Liver (tissue), 9 donors: ENCODE measurements around the gene MAP2K4. TPM values are rescaled to one million over a fixed set of nuclear protein-coding genes. Genes with fewer than 3 reads are reported as not detected.

Experiments
- DNase-seq: peaks from one replicate; pipeline ENCODE4 v3.0.0-alpha.2; 2017; ENCODE audit warnings: low spot score
- H3K27ac ChIP-seq, 2 donors: one replicate each; pipeline ENCODE4 v1.7.0; 2013; ENCODE audit warnings: inconsistent platforms in 2 of 2, low read length in 2 of 2, control low read depth in 1 of 2, low read depth in 1 of 2, mild to moderate bottlenecking in 1 of 2
- H3K27me3 ChIP-seq, 4 donors: one replicate each; pipeline versions ENCODE4 v1.6.1 to v1.7.0; 2013; ENCODE audit warnings: low read length in 3 of 4, inconsistent platforms in 1 of 4, mild to moderate bottlenecking in 1 of 4, moderate library complexity in 1 of 4; ENCODE audit not compliant: control insufficient read depth in 4 of 4, insufficient read depth in 4 of 4
- H3K36me3 ChIP-seq, 4 donors: one replicate each; pipeline versions ENCODE4 v1.6.1 to v1.7.0; 2013; ENCODE audit warnings: low read length in 3 of 4, mild to moderate bottlenecking in 3 of 4, low read depth in 1 of 4, moderate library complexity in 1 of 4; ENCODE audit not compliant: control insufficient read depth in 4 of 4, insufficient read depth in 3 of 4
- H3K4me1 ChIP-seq, 4 donors: one replicate each; pipeline versions ENCODE4 v1.6.1 to v1.7.0; 2013; ENCODE audit warnings: low read length in 3 of 4, mild to moderate bottlenecking in 3 of 4, moderate library complexity in 1 of 4; ENCODE audit not compliant: control insufficient read depth in 4 of 4, insufficient read depth in 4 of 4
- H3K4me3 ChIP-seq, 3 donors: one replicate each; pipeline versions ENCODE4 v1.6.1 to v1.7.0; 2013; ENCODE audit warnings: low read length in 3 of 3, control low read depth in 1 of 3, low read depth in 1 of 3, mild to moderate bottlenecking in 1 of 3
- H3K9ac ChIP-seq, 2 donors: one replicate each; pipeline ENCODE4 v1.7.0; 2013; ENCODE audit warnings: low read length in 2 of 2, mild to moderate bottlenecking in 2 of 2, moderate library complexity in 2 of 2, control low read depth in 1 of 2, low read depth in 1 of 2
- H3K9me3 ChIP-seq, 4 donors: one replicate each; pipeline versions ENCODE4 v1.6.1 to v1.7.0; 2013; ENCODE audit warnings: low read length in 3 of 4; ENCODE audit not compliant: control insufficient read depth in 4 of 4
- EGR1 ChIP-seq, 2 donors: IDR thresholded peaks; 2 replicates each; pipeline ENCODE4 v1.6.1; 2016 to 2018; ENCODE audit warnings: antibody characterized with exemption in 2 of 2, low read depth in 2 of 2
- FOXA1 ChIP-seq: IDR thresholded peaks from 2 replicates; pipeline ENCODE4 v1.6.1; 2016; ENCODE audit warnings: antibody characterized with exemption
- FOXA2 ChIP-seq: IDR thresholded peaks from 2 replicates; pipeline ENCODE4 v1.6.1; 2016; ENCODE audit warnings: antibody characterized with exemption
- GABPA ChIP-seq, 2 donors: IDR thresholded peaks in 1 of 2; conservative IDR thresholded peaks in 1 of 2; 2 replicates each; pipeline ENCODE4 v1.6.1; 2016; ENCODE audit warnings: antibody characterized with exemption in 2 of 2, mild to moderate bottlenecking in 1 of 2, moderate library complexity in 1 of 2
- HNF4A ChIP-seq, 2 donors: conservative IDR thresholded peaks; 2 replicates each; pipeline ENCODE4 v1.6.1; 2016; ENCODE audit warnings: antibody characterized with exemption in 2 of 2, mild to moderate bottlenecking in 2 of 2
- HNF4G ChIP-seq: IDR thresholded peaks from 2 replicates; pipeline ENCODE4 v1.6.1; 2016; ENCODE audit warnings: antibody characterized with exemption
- JUND ChIP-seq, 2 donors: IDR thresholded peaks; 2 replicates each; pipeline ENCODE4 v1.6.1; 2016; ENCODE audit warnings: antibody characterized with exemption in 2 of 2
- NR2F2 ChIP-seq: IDR thresholded peaks from 2 replicates; pipeline ENCODE4 v1.6.1; 2016; ENCODE audit warnings: antibody characterized with exemption
- RAD21 ChIP-seq, 2 donors: IDR thresholded peaks; 2 replicates each; pipeline ENCODE4 v1.6.1; 2016; ENCODE audit warnings: antibody characterized with exemption in 2 of 2, mild to moderate bottlenecking in 2 of 2
- RXRA ChIP-seq, 2 donors: IDR thresholded peaks; 2 replicates each; pipeline ENCODE4 v1.6.1; 2017 to 2018; ENCODE audit warnings: antibody characterized with exemption in 2 of 2, mild to moderate bottlenecking in 1 of 2
- SP1 ChIP-seq: IDR thresholded peaks from 2 replicates; pipeline ENCODE4 v1.6.1; 2018; ENCODE audit warnings: antibody characterized with exemption, mild to moderate bottlenecking
- TAF1 ChIP-seq: conservative IDR thresholded peaks from 2 replicates; pipeline ENCODE4 v1.6.1; 2016; ENCODE audit warnings: antibody characterized with exemption, mild to moderate bottlenecking
- YY1 ChIP-seq: IDR thresholded peaks from 2 replicates; pipeline ENCODE4 v1.6.1; 2016; ENCODE audit warnings: antibody characterized with exemption, mild to moderate bottlenecking
- polyA plus RNA-seq, 2 donors: library from polyadenylated mRNA; stranded (reverse) in 1 of 2; unstranded in 1 of 2; fragments of 200-250 nt in 1 of 2; fragments of >200 nt in 1 of 2; fragmentation: Nextera tagmentation in 1 of 2; extraction: Ambion mirVana in 1 of 2; gene quantifications; one replicate each; pipeline versions ENCODE4 v1.2.1 to v1.2.3, GENCODE V29; 2013 to 2015
- total RNA-seq, 2 donors: library from RNA; depleted of rRNA; stranded (reverse); fragments of >200 nt; gene quantifications; one replicate each; pipeline ENCODE4 v1.2.3, GENCODE V29; 2014
- TF ChIP-seq, protein P1 (sequence below): fragments of 150-350 bp; IDR thresholded peaks from 2 replicates; pipeline ENCODE4 v1.5.1; 2017; ENCODE audit warnings: improper control_type of control experiment, low read depth, low read length; ENCODE audit not compliant: missing input control
- TF ChIP-seq, protein P2 (sequence below): IDR thresholded peaks from 2 replicates; pipeline ENCODE4 v1.6.1; 2016; ENCODE audit warnings: antibody characterized with exemption
- TF ChIP-seq, protein P3 (sequence below): IDR thresholded peaks from 2 replicates; pipeline ENCODE4 v1.6.1; 2016; ENCODE audit warnings: antibody characterized with exemption
- TF ChIP-seq, protein P4 (sequence below): IDR thresholded peaks from 2 replicates; pipeline ENCODE4 v1.6.1; 2016; ENCODE audit warnings: antibody characterized with exemption, mild to moderate bottlenecking
- TF ChIP-seq, protein P5 (sequence below): IDR thresholded peaks from 2 replicates; pipeline ENCODE4 v1.6.1; 2016; ENCODE audit warnings: antibody characterized with exemption
- donor health status: healthy.
- donor health status: healthy.
- donor health status: healthy.
- donor health status: healthy.
- donor health status: healthy.

Gene MAP2K4
- total and polyA plus RNA-seq, 4 donors = 9.2 to 23.8 (median 14.7) TPM

DNA sequence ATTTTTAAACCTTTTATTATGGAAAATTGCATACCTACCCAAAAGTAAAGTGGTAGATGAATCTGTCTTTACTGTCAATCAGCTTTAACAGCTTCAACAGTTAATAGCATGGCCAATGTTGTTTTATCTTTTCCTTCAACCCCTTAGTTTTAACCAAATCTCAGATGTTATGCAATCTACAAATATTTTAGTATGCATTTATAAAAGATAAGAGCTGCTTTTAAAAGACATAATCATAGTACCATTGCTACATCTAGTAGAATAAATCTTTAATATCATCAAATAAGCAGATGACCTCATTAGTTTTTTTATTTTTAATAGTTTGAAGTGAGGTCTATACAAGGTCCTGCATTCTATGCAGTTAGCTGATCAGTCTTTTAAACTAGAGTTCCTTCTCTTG, 37.9 kb downstream of the MAP2K4 start:
- DNase-seq = no peak
- TF ChIP-seq, protein P1, sequence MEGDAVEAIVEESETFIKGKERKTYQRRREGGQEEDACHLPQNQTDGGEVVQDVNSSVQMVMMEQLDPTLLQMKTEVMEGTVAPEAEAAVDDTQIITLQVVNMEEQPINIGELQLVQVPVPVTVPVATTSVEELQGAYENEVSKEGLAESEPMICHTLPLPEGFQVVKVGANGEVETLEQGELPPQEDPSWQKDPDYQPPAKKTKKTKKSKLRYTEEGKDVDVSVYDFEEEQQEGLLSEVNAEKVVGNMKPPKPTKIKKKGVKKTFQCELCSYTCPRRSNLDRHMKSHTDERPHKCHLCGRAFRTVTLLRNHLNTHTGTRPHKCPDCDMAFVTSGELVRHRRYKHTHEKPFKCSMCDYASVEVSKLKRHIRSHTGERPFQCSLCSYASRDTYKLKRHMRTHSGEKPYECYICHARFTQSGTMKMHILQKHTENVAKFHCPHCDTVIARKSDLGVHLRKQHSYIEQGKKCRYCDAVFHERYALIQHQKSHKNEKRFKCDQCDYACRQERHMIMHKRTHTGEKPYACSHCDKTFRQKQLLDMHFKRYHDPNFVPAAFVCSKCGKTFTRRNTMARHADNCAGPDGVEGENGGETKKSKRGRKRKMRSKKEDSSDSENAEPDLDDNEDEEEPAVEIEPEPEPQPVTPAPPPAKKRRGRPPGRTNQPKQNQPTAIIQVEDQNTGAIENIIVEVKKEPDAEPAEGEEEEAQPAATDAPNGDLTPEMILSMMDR = no peak
- TF ChIP-seq, protein P2, sequence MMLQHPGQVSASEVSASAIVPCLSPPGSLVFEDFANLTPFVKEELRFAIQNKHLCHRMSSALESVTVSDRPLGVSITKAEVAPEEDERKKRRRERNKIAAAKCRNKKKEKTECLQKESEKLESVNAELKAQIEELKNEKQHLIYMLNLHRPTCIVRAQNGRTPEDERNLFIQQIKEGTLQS = no peak
- TF ChIP-seq YY1 = no peak
- TF ChIP-seq NR2F2 = no peak
- no peak for TF ChIP-seq TAF1
- no peak for TF ChIP-seq GABPA (IDR thresholded peaks at IDR 0.05 in 1 of 2, conservative IDR thresholded peaks at IDR 0.05 in 1 of 2)
- TF ChIP-seq SP1 = no peak
- TF ChIP-seq HNF4A (conservative IDR thresholded peaks at IDR 0.05) = no peak
- TF ChIP-seq EGR1 (IDR thresholded peaks at IDR 0.05; ENCODE audit: low read depth in 2 of 2) = no peak
- TF ChIP-seq, protein P3, sequence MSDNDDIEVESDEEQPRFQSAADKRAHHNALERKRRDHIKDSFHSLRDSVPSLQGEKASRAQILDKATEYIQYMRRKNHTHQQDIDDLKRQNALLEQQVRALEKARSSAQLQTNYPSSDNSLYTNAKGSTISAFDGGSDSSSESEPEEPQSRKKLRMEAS = no peak
- no peak for TF ChIP-seq HNF4G
- TF ChIP-seq, protein P4, sequence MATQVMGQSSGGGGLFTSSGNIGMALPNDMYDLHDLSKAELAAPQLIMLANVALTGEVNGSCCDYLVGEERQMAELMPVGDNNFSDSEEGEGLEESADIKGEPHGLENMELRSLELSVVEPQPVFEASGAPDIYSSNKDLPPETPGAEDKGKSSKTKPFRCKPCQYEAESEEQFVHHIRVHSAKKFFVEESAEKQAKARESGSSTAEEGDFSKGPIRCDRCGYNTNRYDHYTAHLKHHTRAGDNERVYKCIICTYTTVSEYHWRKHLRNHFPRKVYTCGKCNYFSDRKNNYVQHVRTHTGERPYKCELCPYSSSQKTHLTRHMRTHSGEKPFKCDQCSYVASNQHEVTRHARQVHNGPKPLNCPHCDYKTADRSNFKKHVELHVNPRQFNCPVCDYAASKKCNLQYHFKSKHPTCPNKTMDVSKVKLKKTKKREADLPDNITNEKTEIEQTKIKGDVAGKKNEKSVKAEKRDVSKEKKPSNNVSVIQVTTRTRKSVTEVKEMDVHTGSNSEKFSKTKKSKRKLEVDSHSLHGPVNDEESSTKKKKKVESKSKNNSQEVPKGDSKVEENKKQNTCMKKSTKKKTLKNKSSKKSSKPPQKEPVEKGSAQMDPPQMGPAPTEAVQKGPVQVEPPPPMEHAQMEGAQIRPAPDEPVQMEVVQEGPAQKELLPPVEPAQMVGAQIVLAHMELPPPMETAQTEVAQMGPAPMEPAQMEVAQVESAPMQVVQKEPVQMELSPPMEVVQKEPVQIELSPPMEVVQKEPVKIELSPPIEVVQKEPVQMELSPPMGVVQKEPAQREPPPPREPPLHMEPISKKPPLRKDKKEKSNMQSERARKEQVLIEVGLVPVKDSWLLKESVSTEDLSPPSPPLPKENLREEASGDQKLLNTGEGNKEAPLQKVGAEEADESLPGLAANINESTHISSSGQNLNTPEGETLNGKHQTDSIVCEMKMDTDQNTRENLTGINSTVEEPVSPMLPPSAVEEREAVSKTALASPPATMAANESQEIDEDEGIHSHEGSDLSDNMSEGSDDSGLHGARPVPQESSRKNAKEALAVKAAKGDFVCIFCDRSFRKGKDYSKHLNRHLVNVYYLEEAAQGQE = no peak
- TF ChIP-seq, protein P5, sequence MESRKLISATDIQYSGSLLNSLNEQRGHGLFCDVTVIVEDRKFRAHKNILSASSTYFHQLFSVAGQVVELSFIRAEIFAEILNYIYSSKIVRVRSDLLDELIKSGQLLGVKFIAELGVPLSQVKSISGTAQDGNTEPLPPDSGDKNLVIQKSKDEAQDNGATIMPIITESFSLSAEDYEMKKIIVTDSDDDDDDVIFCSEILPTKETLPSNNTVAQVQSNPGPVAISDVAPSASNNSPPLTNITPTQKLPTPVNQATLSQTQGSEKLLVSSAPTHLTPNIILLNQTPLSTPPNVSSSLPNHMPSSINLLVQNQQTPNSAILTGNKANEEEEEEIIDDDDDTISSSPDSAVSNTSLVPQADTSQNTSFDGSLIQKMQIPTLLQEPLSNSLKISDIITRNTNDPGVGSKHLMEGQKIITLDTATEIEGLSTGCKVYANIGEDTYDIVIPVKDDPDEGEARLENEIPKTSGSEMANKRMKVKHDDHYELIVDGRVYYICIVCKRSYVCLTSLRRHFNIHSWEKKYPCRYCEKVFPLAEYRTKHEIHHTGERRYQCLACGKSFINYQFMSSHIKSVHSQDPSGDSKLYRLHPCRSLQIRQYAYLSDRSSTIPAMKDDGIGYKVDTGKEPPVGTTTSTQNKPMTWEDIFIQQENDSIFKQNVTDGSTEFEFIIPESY = no peak
- no peak for TF ChIP-seq RAD21 (IDR thresholded peaks at IDR 0.05)
- TF ChIP-seq FOXA1 = no peak
- no peak for TF ChIP-seq JUND (IDR thresholded peaks at IDR 0.05)
- no peak for TF ChIP-seq FOXA2
- no peak for TF ChIP-seq RXRA (IDR thresholded peaks at IDR 0.05)

More for the DNA sequence above, 37.9 kb downstream of the MAP2K4 start:
- Histone ChIP-seq H3K9ac (no peak overlapping the region), H3K4me1 (no peaks in the 10 kb centered on the region), H3K9me3 (no peaks in the 10 kb centered on the region), H3K27ac (no peak overlapping the region), H3K27me3 (no peaks in the 10 kb centered on the region), H3K4me3 (no peak overlapping the region), H3K36me3 (peaks cover 0 to 5% (median under 1%) of the 10 kb centered on the region in 4 donors)
